ENCODE measurements around the gene GATA3.

DNA sequence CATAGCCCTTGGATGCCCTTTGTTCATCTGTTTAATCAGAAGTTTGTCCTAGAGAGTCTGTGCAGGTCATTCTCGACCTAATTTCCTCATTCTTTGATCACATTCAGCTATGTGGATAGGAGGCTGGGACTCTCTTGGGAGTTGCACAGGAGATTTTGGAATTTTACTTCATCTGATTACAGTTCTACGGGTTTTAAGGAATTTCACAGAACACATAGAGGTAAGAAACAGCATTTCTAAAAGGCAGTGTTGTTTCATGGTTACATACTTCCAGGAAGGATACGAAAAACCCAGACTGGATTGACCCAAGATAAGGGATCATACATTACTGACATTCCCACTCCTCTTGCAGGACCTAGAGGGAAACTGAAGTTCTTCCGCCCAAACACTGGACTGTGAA, 45.9 kb downstream of the GATA3 start:
- TF ChIP-seq, protein P1, sequence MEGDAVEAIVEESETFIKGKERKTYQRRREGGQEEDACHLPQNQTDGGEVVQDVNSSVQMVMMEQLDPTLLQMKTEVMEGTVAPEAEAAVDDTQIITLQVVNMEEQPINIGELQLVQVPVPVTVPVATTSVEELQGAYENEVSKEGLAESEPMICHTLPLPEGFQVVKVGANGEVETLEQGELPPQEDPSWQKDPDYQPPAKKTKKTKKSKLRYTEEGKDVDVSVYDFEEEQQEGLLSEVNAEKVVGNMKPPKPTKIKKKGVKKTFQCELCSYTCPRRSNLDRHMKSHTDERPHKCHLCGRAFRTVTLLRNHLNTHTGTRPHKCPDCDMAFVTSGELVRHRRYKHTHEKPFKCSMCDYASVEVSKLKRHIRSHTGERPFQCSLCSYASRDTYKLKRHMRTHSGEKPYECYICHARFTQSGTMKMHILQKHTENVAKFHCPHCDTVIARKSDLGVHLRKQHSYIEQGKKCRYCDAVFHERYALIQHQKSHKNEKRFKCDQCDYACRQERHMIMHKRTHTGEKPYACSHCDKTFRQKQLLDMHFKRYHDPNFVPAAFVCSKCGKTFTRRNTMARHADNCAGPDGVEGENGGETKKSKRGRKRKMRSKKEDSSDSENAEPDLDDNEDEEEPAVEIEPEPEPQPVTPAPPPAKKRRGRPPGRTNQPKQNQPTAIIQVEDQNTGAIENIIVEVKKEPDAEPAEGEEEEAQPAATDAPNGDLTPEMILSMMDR (IDR thresholded peaks at IDR 0.05 in 2 of 3, conservative IDR thresholded peaks at IDR 0.05 in 1 of 3; ENCODE audit: insufficient read depth in 2 of 3, low read depth in 1 of 3, low read length in 3 of 3), result no peak
- TF ChIP-seq NCOA6 (IDR thresholded peaks at IDR 0.05) (no peak), MXI1 (IDR thresholded peaks at IDR 0.05; ENCODE audit: low read depth, low read length) (no peak)
- TF ChIP-seq, protein P2, sequence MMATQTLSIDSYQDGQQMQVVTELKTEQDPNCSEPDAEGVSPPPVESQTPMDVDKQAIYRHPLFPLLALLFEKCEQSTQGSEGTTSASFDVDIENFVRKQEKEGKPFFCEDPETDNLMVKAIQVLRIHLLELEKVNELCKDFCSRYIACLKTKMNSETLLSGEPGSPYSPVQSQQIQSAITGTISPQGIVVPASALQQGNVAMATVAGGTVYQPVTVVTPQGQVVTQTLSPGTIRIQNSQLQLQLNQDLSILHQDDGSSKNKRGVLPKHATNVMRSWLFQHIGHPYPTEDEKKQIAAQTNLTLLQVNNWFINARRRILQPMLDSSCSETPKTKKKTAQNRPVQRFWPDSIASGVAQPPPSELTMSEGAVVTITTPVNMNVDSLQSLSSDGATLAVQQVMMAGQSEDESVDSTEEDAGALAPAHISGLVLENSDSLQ (IDR thresholded peaks at IDR 0.05), result no peak
